Neural cell (in vitro differentiated cells): ENCODE measurements around the gene MAP4K5. TPM values are rescaled to one million over a fixed set of nuclear protein-coding genes. Genes with fewer than 3 reads are reported as not detected.

Experiments used
- H2AFZ ChIP-seq: fragments of 200-600, 300-800 bp; sonication (generic), shearing (Covaris generic); 2 replicates; pipeline ENCODE4 v1.6.0; 2014; ENCODE audit warnings: low read depth, mild to moderate bottlenecking, antibody characterized with exemption, low read length, moderate library complexity
- H3F3A ChIP-seq: fragments of 200-600 bp; shearing (Covaris generic); 2 replicates; pipeline ENCODE4 v1.6.1; 2016; ENCODE audit warnings: mild to moderate bottlenecking, moderate library complexity, mixed read lengths, antibody characterized with exemption, low read length; ENCODE audit not compliant: insufficient read depth, poor library complexity, severe bottlenecking
- H3K27ac ChIP-seq: fragments of 200-600, 300-800 bp; sonication (generic), shearing (Covaris generic); 2 replicates; pipeline ENCODE4 v1.5.1; 2014; ENCODE audit warnings: mild to moderate bottlenecking, low read length, moderate library complexity
- H3K27me3 ChIP-seq: fragments of 300-800, 200-600 bp; sonication (generic), shearing (Covaris generic); 2 replicates; pipeline ENCODE4 v1.6.0; 2014; ENCODE audit warnings: mild to moderate bottlenecking, low read depth, low read length, moderate library complexity; ENCODE audit not compliant: insufficient read depth
- H3K36me3 ChIP-seq: fragments of 300-800, 200-600 bp; sonication (generic), shearing (Covaris generic); 2 replicates; pipeline ENCODE4 v1.5.1; 2014; ENCODE audit warnings: mild to moderate bottlenecking, antibody characterized with exemption, low read length, moderate library complexity; ENCODE audit not compliant: insufficient read depth
- H3K4me2 ChIP-seq: fragments of 300-800, 200-600 bp; sonication (generic), shearing (Covaris generic); 2 replicates; pipeline ENCODE4 v1.6.0; 2014; ENCODE audit warnings: mild to moderate bottlenecking, low read length
- H3K4me3 ChIP-seq: fragments of 300-800, 200-600 bp; sonication (generic), shearing (Covaris generic); 2 replicates; pipeline ENCODE4 v1.5.1; 2014; ENCODE audit warnings: mild to moderate bottlenecking, low read length, moderate library complexity
- H3K79me2 ChIP-seq: fragments of 200-600 bp; shearing (Covaris generic); replicated peaks from 2 replicates; pipeline ENCODE4 v1.6.0; 2014; ENCODE audit warnings: mild to moderate bottlenecking, low read length, moderate library complexity; ENCODE audit not compliant: insufficient read depth
- H3K9ac ChIP-seq: fragments of 300-800, 200-600 bp; sonication (generic), shearing (Covaris generic); 2 replicates; pipeline ENCODE4 v1.6.1; 2016; ENCODE audit warnings: mild to moderate bottlenecking, low read length, mixed read lengths
- H3K9me2 ChIP-seq: fragments of 200-600 bp; shearing (Covaris generic); 2 replicates; pipeline ENCODE4 v1.6.1; 2016; ENCODE audit warnings: mild to moderate bottlenecking, low read length, mixed read lengths; ENCODE audit not compliant: insufficient read depth
- H3K9me3 ChIP-seq: fragments of 200-600, 300-800 bp; sonication (generic), shearing (Covaris generic); 2 replicates; pipeline ENCODE4 v1.6.1; 2016; ENCODE audit warnings: mild to moderate bottlenecking, mixed run types, low read length, moderate library complexity, mixed read lengths
- H4K20me1 ChIP-seq: fragments of 200-600 bp; shearing (Covaris generic); 2 replicates; pipeline ENCODE4 v1.6.1; 2016; ENCODE audit warnings: mild to moderate bottlenecking, mixed run types; ENCODE audit not compliant: insufficient read depth
- EP300 ChIP-seq: fragments of 450-650 bp; conservative IDR thresholded peaks from 2 replicates; pipeline ENCODE4 v1.6.1; 2014; ENCODE audit warnings: antibody characterized with exemption, mild to moderate bottlenecking, moderate library complexity; ENCODE audit not compliant: poor library complexity, severe bottlenecking
- EZH2 ChIP-seq: fragments of 200-600, 300-800 bp; shearing (Covaris generic), sonication (generic); IDR thresholded peaks from 2 replicates; pipeline ENCODE4 v1.6.1; 2014; ENCODE audit warnings: antibody characterized with exemption, low read length, borderline replicate concordance, mild to moderate bottlenecking; ENCODE audit not compliant: insufficient read depth, poor library complexity, severe bottlenecking
- MXI1 ChIP-seq: fragments of 450-650 bp; conservative IDR thresholded peaks from 2 replicates; pipeline ENCODE4 v1.6.1; 2014; ENCODE audit warnings: antibody characterized with exemption, mild to moderate bottlenecking; ENCODE audit not compliant: poor library complexity, severe bottlenecking
- POLR2AphosphoS5 ChIP-seq: IDR thresholded peaks from 2 replicates; pipeline ENCODE4 v1.6.1; 2012
- RAD21 ChIP-seq: fragments of 450-650 bp; conservative IDR thresholded peaks from 2 replicates; pipeline ENCODE4 v1.6.1; 2014; ENCODE audit warnings: antibody characterized with exemption, mild to moderate bottlenecking, moderate library complexity
- REST ChIP-seq: IDR thresholded peaks from 2 replicates; pipeline ENCODE4 v1.6.1; 2012; ENCODE audit warnings: borderline replicate concordance
- SMC3 ChIP-seq: fragments of 450-650 bp; conservative IDR thresholded peaks from 2 replicates; pipeline ENCODE4 v1.6.1; 2014; ENCODE audit warnings: antibody characterized with exemption, mild to moderate bottlenecking, moderate library complexity; ENCODE audit not compliant: poor library complexity
- TAF1 ChIP-seq: IDR thresholded peaks from 2 replicates; pipeline ENCODE4 v1.6.1; 2012; ENCODE audit warnings: low read depth
- polyA plus RNA-seq: library from polyadenylated mRNA; depleted of rRNA; stranded (reverse); fragments of >200 nt; gene quantifications from 2 replicates; pipeline ENCODE4 v1.2.3, GENCODE V29; 2014
- TF ChIP-seq, protein P1 (sequence below): fragments of 450-650 bp; IDR thresholded peaks from 2 replicates; pipeline ENCODE4 v1.5.1; 2014; ENCODE audit warnings: antibody characterized with exemption, mild to moderate bottlenecking, moderate library complexity; ENCODE audit not compliant: poor library complexity, severe bottlenecking

The MAP4K5 gene
- polyA plus RNA-seq, 1 donor from 2014 or later = 148 TPM

DNA sequence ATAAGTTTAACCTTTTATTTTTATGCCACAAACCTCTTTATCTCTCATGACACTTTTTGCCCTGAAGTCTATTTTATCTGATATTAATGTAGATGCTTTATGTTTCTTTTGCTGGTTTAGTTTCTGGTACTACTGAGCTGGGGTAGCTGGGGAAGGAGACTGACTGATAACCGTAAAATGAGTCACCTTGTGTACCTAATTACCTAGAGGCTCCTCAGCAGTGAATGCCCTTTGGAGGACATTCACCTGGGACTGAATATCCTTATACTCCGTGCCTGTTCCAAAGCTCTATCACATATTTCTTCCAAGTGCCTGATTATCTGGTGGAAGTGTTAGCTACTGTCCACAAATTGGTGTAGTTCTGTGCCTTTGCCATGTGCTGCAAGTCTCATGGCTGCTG is 41.5 kb upstream of the MAP4K5 start:
- Histone ChIP-seq H4K20me1 (no peaks in the 10 kb centered on the region), H3K27ac (no peak overlapping the region)

GRCh38 chr14:50569714-50570274 is 37.4 kb upstream of the MAP4K5 start:
- H4K20me1 ChIP-seq = no peaks in the 10 kb centered on the region
- H3K79me2 ChIP-seq = peaks cover 79% of the 10 kb centered on the region
- no peak overlapping the region for H2AFZ ChIP-seq
- H3K4me2 ChIP-seq = no peak overlapping the region
- no peaks in the 10 kb centered on the region for H3K9me2 ChIP-seq
- H3K9ac ChIP-seq = no peak overlapping the region
- no peaks in the 10 kb centered on the region for H3K36me3 ChIP-seq
- no peaks in the 10 kb centered on the region for H3F3A ChIP-seq
- H3K4me3 ChIP-seq = no peak overlapping the region
- H3K9me3 ChIP-seq = no peaks in the 10 kb centered on the region
- no peaks in the 10 kb centered on the region for H3K27me3 ChIP-seq
- no peak overlapping the region for H3K27ac ChIP-seq
- TF ChIP-seq MXI1 = no peak
- no peak for TF ChIP-seq RAD21
- no peak for TF ChIP-seq EP300
- TF ChIP-seq TAF1 = no peak
- TF ChIP-seq EZH2 = no peak
- TF ChIP-seq POLR2AphosphoS5 = no peak
- no peak for TF ChIP-seq REST
- no peak for TF ChIP-seq SMC3

More for the DNA sequence above, 41.5 kb upstream of the MAP4K5 start:
- Histone ChIP-seq H3K4me3 (no peak overlapping the region), H3K27me3 (no peaks in the 10 kb centered on the region), H3K4me2 (no peak overlapping the region), H3K36me3 (no peaks in the 10 kb centered on the region), H2AFZ (no peak overlapping the region), H3K9me3 (no peaks in the 10 kb centered on the region), H3K9ac (no peak overlapping the region), H3F3A (no peaks in the 10 kb centered on the region), H3K79me2 (peaks cover 68% of the 10 kb centered on the region), H3K9me2 (no peaks in the 10 kb centered on the region)
- TF ChIP-seq SMC3 (no peak), RAD21 (no peak), EP300 (no peak), TAF1 (no peak), REST (no peak), EZH2 (no peak), POLR2AphosphoS5 (no peak), MXI1 (no peak)
- TF ChIP-seq, protein P1, sequence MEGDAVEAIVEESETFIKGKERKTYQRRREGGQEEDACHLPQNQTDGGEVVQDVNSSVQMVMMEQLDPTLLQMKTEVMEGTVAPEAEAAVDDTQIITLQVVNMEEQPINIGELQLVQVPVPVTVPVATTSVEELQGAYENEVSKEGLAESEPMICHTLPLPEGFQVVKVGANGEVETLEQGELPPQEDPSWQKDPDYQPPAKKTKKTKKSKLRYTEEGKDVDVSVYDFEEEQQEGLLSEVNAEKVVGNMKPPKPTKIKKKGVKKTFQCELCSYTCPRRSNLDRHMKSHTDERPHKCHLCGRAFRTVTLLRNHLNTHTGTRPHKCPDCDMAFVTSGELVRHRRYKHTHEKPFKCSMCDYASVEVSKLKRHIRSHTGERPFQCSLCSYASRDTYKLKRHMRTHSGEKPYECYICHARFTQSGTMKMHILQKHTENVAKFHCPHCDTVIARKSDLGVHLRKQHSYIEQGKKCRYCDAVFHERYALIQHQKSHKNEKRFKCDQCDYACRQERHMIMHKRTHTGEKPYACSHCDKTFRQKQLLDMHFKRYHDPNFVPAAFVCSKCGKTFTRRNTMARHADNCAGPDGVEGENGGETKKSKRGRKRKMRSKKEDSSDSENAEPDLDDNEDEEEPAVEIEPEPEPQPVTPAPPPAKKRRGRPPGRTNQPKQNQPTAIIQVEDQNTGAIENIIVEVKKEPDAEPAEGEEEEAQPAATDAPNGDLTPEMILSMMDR = no peak
